HG03439 (cell line): Measurements from ENCODE around the gene TGOLN2.
"Not testable (repeated sequence)": the region's sequence is repeated elsewhere in the genome, so short reads cannot be mapped to it uniquely, and the experiment has no call there.

Experiments
- ATAC-seq: cut with Tn5 transposase; IDR thresholded peaks from one replicate; pipeline ENCODE4 v1.9.1; 2021; ENCODE audit warnings: mild to moderate bottlenecking, moderate library complexity; ENCODE audit not compliant: unreplicated experiment

TGOLN2 gene

GRCh38 chr2:85340034-85340892, 12.5 kb upstream of the TGOLN2 start:
- ATAC-seq = no peak

- no peak for ATAC-seq
These were observed 7.1 kb upstream of the TGOLN2 start for GRCh38 chr2:85334928-85335327.

GRCh38 chr2:85333877-85334276, 6.1 kb upstream of the TGOLN2 start:
- ATAC-seq = not testable (repeated sequence)

- no peak for ATAC-seq
These were observed 3.2 kb upstream of the TGOLN2 start for GRCh38 chr2:85330839-85331636.

GRCh38 chr2:85329701-85330100, 1.9 kb upstream of the TGOLN2 start:
- not testable (repeated sequence) for ATAC-seq

GRCh38 chr2:85329181-85329651, 1.4 kb upstream of the TGOLN2 start:
- no peak for ATAC-seq

- peak; percentile 23 for ATAC-seq
These were observed 498 bp downstream of the TGOLN2 start for GRCh38 chr2:85327160-85327821.

- no peak for ATAC-seq
These were observed 1.2 kb downstream of the TGOLN2 start for GRCh38 chr2:85326406-85327159.

- no peak for ATAC-seq
These were observed 2.4 kb downstream of the TGOLN2 start for GRCh38 chr2:85325466-85325811.

- ATAC-seq = no peak
These were observed 2.9 kb downstream of the TGOLN2 start for GRCh38 chr2:85324639-85325465.

GRCh38 chr2:85323988-85324367, 3.8 kb downstream of the TGOLN2 start:
- not testable (repeated sequence) for ATAC-seq

GRCh38 chr2:85323351-85323987, 4.3 kb downstream of the TGOLN2 start:
- ATAC-seq = no peak

- no peak for ATAC-seq
These were observed 8.0 kb downstream of the TGOLN2 start for GRCh38 chr2:85319796-85320195.

GRCh38 chr2:85318222-85319074, 9.3 kb downstream of the TGOLN2 start:
- ATAC-seq = no peak

- not testable (repeated sequence) for ATAC-seq
These were observed 11.9 kb downstream of the TGOLN2 start for GRCh38 chr2:85315921-85316320.

GRCh38 chr2:85314884-85315242, 12.9 kb downstream of the TGOLN2 start:
- no peak for ATAC-seq

GRCh38 chr2:85312404-85312803, 15.4 kb downstream of the TGOLN2 start:
- no peak for ATAC-seq

GRCh38 chr2:85310330-85310729, 17.5 kb downstream of the TGOLN2 start:
- no peak for ATAC-seq
